Endodermal cell (in vitro differentiated cells): ENCODE results near the gene SRSF6. TPM values are rescaled to one million over a fixed set of nuclear protein-coding genes. Genes with fewer than 3 reads are reported as not detected.
"Not testable (repeated sequence)": the region's sequence is repeated elsewhere in the genome, so short reads cannot be mapped to it uniquely, and the experiment has no call there.

Experiments
- DNase-seq: peaks from one replicate; pipeline ENCODE4 v3.0.0-alpha.2; 2017
- H3K27ac ChIP-seq: 2 replicates; pipeline ENCODE4 v1.5.1; 2013; ENCODE audit warnings: mild to moderate bottlenecking, low read depth, low read length, moderate library complexity
- H3K27me3 ChIP-seq: 2 replicates; pipeline ENCODE4 v1.6.1; 2013; ENCODE audit warnings: mild to moderate bottlenecking, low read length, moderate library complexity; ENCODE audit not compliant: insufficient read depth, control insufficient read depth, poor library complexity, severe bottlenecking
- H3K36me3 ChIP-seq: 2 replicates; pipeline ENCODE4 v1.7.0; 2013; ENCODE audit warnings: mild to moderate bottlenecking, low read length, moderate library complexity; ENCODE audit not compliant: control insufficient read depth, insufficient read depth
- H3K4me1 ChIP-seq: one replicate; pipeline ENCODE4 v1.7.0; 2013; ENCODE audit warnings: low read length; ENCODE audit not compliant: control insufficient read depth, insufficient read depth
- H3K4me3 ChIP-seq: 2 replicates; pipeline ENCODE4 v1.5.1; 2013; ENCODE audit warnings: mild to moderate bottlenecking, low read length, moderate library complexity
- H3K9ac ChIP-seq: 2 replicates; pipeline ENCODE4 v1.6.1; 2013; ENCODE audit warnings: mild to moderate bottlenecking, low read length, moderate library complexity; ENCODE audit not compliant: poor library complexity, severe bottlenecking; ENCODE audit errors: extremely low read depth
- H3K9me3 ChIP-seq: 2 replicates; pipeline ENCODE4 v1.6.1; 2013; ENCODE audit warnings: mild to moderate bottlenecking, low read length, moderate library complexity; ENCODE audit not compliant: control insufficient read depth
- H3K27ac Mint-ChIP-seq: 2 replicates; pipeline ENCODE4 v1.8.0; 2020; ENCODE audit warnings: mixed read lengths
- H3K27me3 Mint-ChIP-seq: 2 replicates; pipeline ENCODE4 v1.8.0; 2021; ENCODE audit warnings: mild to moderate bottlenecking, mixed read lengths; ENCODE audit not compliant: insufficient read depth
- H3K36me3 Mint-ChIP-seq: 2 replicates; pipeline ENCODE4 v1.8.0; 2020; ENCODE audit warnings: low read depth, mixed read lengths
- H3K4me1 Mint-ChIP-seq: 2 replicates; pipeline ENCODE4 v1.8.0; 2020; ENCODE audit warnings: mixed read lengths
- H3K4me3 Mint-ChIP-seq: 2 replicates; pipeline ENCODE4 v1.8.0; 2020; ENCODE audit warnings: mild to moderate bottlenecking, moderate library complexity, mixed read lengths
- H3K9me3 Mint-ChIP-seq: 2 replicates; pipeline ENCODE4 v1.8.0; 2020; ENCODE audit warnings: mild to moderate bottlenecking, mixed read lengths
- WGBS, 2 experiments: methylation state at CpG; one replicate each; pipeline versions ENCODE4 v1.1.5 to v1.1.7; 2013; ENCODE audit warnings: missing lambda C conversion rate in 2 of 2, mixed read lengths in 1 of 2; ENCODE audit not compliant: insufficient coverage in 1 of 2, insufficient read length in 1 of 2; 5-methylcytosine and 5-hydroxymethylcytosine counted together
- total RNA-seq, 2 donors: library from RNA; stranded (reverse); fragmentation: NEBNext Ultra II Directional in 1 of 2; extraction: Animal tissue kit (Norgen Biotek cat#: 25700) in 1 of 2; gene quantifications; 2 replicates in 1 of 2; 3 replicates in 1 of 2; pipeline ENCODE4 v1.2.1, GENCODE V29; 2021
- TF ChIP-seq, protein P1 (sequence below): fragments of 200-600 bp; sonication (generic); conservative IDR thresholded peaks from 2 replicates; pipeline ENCODE4 v1.5.0; 2021; ENCODE audit warnings: antibody characterized with exemption, mild to moderate bottlenecking

The SRSF6 gene
- total RNA-seq, 2 donors from 2014 or later: 146 to 199 TPM

DNA sequence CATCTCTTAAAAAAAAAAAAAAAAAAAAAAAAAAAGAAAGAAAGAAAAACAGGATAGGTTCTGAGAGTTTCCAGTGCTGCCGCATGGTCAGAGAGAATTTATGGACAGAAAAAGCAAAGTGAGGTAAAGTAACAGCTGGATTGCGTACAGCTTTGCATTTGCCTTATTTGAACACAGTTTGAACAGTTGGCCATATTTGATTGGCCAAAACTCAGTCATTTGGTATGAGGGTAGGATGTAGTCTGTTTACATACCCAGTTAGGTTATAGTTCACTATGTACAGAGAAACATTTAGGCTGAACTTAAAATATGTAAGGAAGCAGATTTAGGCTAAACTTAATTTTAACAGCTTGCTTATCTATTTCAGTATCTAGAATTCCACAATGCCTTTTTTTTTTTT, 32.3 kb downstream of the SRSF6 start:
- Histone ChIP-seq H3K27me3 (no peaks in the 10 kb centered on the region), H3K4me3 (no peak overlapping the region), H3K4me1 (no peaks in the 10 kb centered on the region), H3K27ac (no peak overlapping the region), H3K9ac (no peak overlapping the region), H3K9me3 (peaks cover 5% of the 10 kb centered on the region), H3K36me3 (no peaks in the 10 kb centered on the region)
- H3K9me3 Mint-ChIP-seq: peaks cover 27% of the 10 kb centered on the region
- DNase-seq: no peak
- WGBS, 2 experiments: 92 to 94% methylated on average over 2 of the region's 2 CpGs
- no peaks in the 10 kb centered on the region for H3K36me3 Mint-ChIP-seq
- no peak overlapping the region for H3K4me3 Mint-ChIP-seq
- H3K4me1 Mint-ChIP-seq: no peaks in the 10 kb centered on the region
- H3K27ac Mint-ChIP-seq: no peak overlapping the region
- no peaks in the 10 kb centered on the region for H3K27me3 Mint-ChIP-seq
- TF ChIP-seq, protein P1, sequence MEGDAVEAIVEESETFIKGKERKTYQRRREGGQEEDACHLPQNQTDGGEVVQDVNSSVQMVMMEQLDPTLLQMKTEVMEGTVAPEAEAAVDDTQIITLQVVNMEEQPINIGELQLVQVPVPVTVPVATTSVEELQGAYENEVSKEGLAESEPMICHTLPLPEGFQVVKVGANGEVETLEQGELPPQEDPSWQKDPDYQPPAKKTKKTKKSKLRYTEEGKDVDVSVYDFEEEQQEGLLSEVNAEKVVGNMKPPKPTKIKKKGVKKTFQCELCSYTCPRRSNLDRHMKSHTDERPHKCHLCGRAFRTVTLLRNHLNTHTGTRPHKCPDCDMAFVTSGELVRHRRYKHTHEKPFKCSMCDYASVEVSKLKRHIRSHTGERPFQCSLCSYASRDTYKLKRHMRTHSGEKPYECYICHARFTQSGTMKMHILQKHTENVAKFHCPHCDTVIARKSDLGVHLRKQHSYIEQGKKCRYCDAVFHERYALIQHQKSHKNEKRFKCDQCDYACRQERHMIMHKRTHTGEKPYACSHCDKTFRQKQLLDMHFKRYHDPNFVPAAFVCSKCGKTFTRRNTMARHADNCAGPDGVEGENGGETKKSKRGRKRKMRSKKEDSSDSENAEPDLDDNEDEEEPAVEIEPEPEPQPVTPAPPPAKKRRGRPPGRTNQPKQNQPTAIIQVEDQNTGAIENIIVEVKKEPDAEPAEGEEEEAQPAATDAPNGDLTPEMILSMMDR: no peak

DNA sequence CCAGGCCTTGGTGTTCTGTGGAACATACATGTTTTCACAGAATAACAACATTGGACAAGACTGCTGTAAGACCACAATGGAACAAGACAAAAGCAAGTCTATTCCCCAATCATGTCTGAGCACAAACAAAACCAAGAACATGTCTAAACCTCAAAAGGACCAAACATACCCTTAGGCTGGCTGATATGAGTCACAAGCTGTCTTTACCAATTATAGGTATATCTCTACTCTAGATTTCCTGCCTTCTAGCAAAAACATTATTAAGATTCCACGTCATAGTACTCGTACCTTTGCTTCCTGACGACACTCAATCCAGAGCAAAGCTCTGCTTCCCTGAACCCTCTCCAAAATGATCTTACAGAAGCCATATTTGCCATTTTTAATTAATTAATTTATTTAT, 34.4 kb downstream of the SRSF6 start:
- Histone ChIP-seq H3K36me3 (no peaks in the 10 kb centered on the region), H3K4me1 (no peaks in the 10 kb centered on the region), H3K9ac (no peak overlapping the region), H3K9me3 (no peaks in the 10 kb centered on the region), H3K27me3 (no peaks in the 10 kb centered on the region), H3K4me3 (no peak overlapping the region), H3K27ac (no peak overlapping the region)
- Mint-ChIP-seq H3K27ac (no peak overlapping the region), H3K9me3 (peaks cover 12% of the 10 kb centered on the region), H3K36me3 (no peaks in the 10 kb centered on the region), H3K4me1 (no peaks in the 10 kb centered on the region), H3K4me3 (no peak overlapping the region), H3K27me3 (peaks cover 5% of the 10 kb centered on the region)
- no peak for DNase-seq
- 95 to 100% methylated on average over 3 of the region's 3 CpGs for WGBS, 2 experiments
- TF ChIP-seq, protein P1: no peak

DNA sequence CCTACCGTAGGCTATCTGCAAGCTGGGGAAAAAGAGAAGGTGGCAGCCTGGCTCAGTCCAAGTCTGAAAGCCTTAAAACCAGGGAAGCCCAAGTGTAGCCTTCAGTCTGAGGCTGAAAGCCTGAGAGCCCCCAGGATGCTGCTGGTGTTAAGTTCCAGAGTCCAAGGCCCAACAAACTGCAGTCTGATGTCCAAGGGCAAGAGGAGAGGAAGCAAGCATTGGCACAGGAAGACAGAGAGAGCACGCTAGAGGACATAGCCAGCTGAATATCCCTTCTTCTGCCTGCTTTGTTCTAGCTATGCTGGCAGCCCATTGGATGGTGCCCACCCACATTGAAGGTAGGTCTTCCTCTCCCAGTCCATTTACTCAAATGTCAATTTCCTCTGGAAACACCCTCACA, 37.7 kb downstream of the SRSF6 start:
- Histone ChIP-seq H3K4me1 (no peaks in the 10 kb centered on the region), H3K4me3 (no peak overlapping the region), H3K9ac (no peak overlapping the region), H3K27me3 (no peaks in the 10 kb centered on the region), H3K36me3 (no peaks in the 10 kb centered on the region), H3K9me3 (no peaks in the 10 kb centered on the region), H3K27ac (no peak overlapping the region)
- Mint-ChIP-seq H3K4me1 (no peaks in the 10 kb centered on the region), H3K9me3 (no peaks in the 10 kb centered on the region), H3K36me3 (no peaks in the 10 kb centered on the region), H3K27me3 (peaks cover 5% of the 10 kb centered on the region), H3K27ac (no peak overlapping the region), H3K4me3 (no peak overlapping the region)
- TF ChIP-seq, protein P1: no peak
- 91 to 100% methylated on average over 1 to 2 of the region's 2 CpGs for WGBS, 2 experiments
- no peak for DNase-seq

DNA sequence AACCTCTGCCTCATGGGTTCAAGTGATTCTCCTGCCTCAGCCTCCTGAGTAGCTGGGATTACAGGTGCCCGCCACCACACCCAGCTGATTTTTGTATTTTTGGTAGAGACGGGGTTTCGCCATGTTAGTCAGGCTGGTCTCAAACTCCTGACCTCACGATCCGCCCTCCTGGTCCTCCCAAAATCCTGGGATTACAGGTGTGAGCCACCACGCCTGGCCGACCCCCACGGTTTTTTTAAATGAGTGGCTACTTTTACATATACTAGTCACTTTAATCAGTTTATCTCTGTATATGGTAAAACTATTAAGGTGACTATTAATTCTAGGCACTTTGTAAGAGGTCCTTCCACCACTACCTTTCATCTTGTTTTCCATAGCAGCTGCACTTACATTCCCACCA, 44.3 kb downstream of the SRSF6 start:
- WGBS, 2 experiments: 92% methylated on average over 7 of the region's 8 CpGs; no CpG with 5 or more reads in 1 of the 2 experiments
- not testable (repeated sequence) for H3K4me3 Mint-ChIP-seq, H3K4me3 ChIP-seq, H3K27ac Mint-ChIP-seq, H3K36me3 Mint-ChIP-seq, H3K9me3 ChIP-seq, H3K9me3 Mint-ChIP-seq, H3K27ac ChIP-seq, H3K4me1 ChIP-seq, H3K36me3 ChIP-seq, DNase-seq, H3K9ac ChIP-seq, H3K4me1 Mint-ChIP-seq
- H3K27me3 Mint-ChIP-seq: peaks cover 48% of the 10 kb centered on the region
- peaks cover 25% of the 10 kb centered on the region for H3K27me3 ChIP-seq
